ENCODE data around the gene EMSY. TPM values are rescaled to one million over a fixed set of nuclear protein-coding genes. Genes with fewer than 3 reads are reported as not detected.

The EMSY gene
- total RNA-seq, 1 donor from 2014 or later = 20.2 TPM

DNA sequence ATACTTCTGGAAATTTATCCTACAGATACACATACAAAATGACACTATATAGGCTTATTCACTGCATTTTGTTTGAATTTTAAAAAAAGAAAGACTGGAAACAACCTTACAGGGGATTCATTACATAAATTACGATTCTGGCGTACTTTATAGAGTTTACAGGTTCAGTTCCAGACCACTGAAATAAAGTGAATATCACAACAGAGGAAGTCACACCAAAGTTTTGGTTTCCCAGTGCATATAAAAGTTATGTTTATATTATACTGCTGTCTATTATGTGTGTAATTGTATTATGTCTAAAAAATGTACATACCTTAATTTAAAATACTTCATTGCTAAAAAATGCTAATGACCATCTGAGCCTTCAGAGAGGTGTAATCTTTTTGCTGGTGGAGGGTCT lies 62.0 kb downstream of the EMSY start:
- intact Hi-C loops (cut with micrococcal nuclease) = no loop called here
- no peak for ATAC-seq

GRCh38 chr11:76510060-76511047 lies 65.5 kb downstream of the EMSY start:
- ATAC-seq = no peak
- intact Hi-C loops (cut with micrococcal nuclease) = no loop called here
- DNase-seq = no peak

More for the DNA sequence above, 62.0 kb downstream of the EMSY start:
- no peak for DNase-seq

DNA sequence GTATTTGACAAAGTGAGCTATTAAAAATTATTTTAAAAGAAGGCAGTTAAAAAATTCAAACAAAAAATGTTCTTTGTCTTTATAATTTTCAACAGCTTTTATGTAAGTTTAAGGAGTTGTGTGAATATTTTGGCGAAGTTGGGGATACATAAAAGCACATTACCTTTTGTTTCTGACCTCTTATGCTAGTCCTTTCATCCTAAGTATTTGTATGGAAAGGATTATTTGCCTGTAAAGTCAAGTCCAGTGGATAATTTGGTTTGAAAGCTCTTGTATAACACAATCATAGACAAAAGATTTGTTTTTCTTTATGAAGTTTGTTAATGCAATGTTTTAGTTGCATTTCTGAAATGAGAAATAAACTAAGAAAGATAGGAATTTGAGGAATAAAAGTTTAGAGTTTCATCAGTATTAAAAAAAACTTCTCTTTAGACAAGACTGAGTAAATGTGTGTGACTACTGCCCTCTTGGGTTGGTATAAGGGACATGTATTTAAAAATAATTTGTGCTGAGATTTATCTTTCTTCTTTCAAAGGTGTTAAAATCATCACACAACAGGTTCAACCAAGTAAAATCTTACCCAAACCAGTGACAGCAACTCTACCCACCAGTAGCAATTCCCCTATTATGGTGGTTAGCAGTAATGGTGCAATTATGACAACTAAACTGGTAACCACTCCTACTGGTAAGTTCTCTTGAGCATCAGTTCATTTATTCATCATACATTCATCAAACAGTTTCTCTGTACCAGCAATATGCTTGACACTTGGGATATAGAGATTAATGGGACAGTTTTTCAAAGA lies 68.2 kb downstream of the EMSY start:
- DNase-seq (no peak), ATAC-seq (no peak)
- intact Hi-C loops (cut with micrococcal nuclease) = no loop called here

DNA sequence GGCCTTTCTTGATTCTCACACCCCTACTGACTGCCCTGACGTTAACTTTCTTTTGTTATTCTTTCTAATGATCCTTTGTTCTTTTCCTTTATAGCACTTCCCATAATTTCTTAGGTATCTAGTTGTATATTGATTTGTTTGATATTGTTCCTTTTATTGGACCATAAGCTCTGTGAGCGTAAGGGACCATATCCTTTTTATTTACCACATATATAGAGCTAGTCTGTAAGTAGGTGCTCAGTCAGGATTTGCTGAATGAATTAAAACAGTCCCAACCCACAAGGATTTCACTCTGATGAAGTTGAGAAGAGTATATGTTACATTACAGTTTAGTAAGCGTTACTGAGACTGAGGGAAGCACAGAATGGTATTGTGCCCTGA lies 68.8 kb downstream of the EMSY start:
- intact Hi-C loops (cut with micrococcal nuclease) = no loop called here
- DNase-seq = no peak
- ATAC-seq = no peak

GRCh38 chr11:76515494-76515893 lies 70.7 kb downstream of the EMSY start:
- ATAC-seq = no peak
- intact Hi-C loops (cut with micrococcal nuclease) = no loop called here

GRCh38 chr11:76523147-76523546 lies 78.3 kb downstream of the EMSY start:
- DNase-seq (no peak), ATAC-seq (no peak)
- intact Hi-C loops (cut with micrococcal nuclease) = no loop called here

More at GRCh38 chr11:76515494-76515893, 70.7 kb downstream of the EMSY start:
- no peak for DNase-seq

DNA sequence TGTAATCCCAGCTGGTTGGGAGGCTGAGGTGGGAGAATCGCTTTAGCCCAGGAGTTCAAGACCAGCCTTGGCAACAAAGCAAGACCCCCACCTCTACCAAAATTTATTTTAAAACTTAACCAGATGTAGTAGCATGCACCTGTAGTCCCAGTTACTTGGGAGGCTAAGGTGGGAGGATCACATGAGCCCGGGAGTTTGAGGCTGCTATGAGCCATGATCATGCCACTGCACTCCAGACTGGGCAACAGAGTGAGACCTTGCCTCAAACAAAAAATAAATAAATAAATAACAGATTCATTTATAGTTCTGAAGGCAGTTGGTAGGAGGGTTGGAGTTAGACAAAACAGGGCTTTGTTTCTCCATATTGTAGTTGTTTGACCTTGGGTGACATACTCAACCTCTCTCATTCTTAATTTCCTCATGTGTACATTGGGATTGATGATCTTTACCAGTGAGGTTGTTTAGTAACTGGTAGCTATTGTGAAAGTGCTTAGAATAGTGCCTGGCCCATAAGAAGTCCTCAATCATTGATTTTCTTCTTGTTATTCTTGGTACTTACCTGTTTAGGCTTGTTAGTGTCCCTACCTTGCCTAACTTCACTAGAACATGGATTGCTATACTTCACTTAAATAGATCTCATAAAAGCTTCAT lies 79.1 kb downstream of the EMSY start:
- DNase-seq = no peak
- intact Hi-C loops (cut with micrococcal nuclease) = no loop called here
- no peak for ATAC-seq

- ATAC-seq = no peak
- no peak for DNase-seq
- intact Hi-C loops (cut with micrococcal nuclease) = no loop called here
Observed at GRCh38 chr11:76524461-76524860, 79.6 kb downstream of the EMSY start.

DNA sequence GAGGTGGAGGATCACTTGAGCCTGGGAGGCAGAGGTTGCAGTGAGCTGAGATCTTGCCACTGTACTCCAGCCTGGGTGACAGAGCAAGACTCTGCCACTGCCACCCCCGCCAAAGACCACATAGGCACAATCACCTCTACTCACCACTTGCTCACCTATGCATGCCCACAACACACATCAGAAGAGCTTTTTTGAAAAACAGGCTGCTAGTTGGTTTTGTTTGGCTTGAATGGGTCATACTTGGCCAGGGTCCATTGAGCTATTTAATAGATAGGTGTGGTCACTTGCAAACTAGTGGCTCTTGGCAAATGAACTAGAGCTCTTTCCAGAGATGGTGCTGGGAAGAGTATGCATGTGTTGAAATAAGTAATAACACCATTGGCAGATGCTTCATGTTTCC lies 80.1 kb downstream of the EMSY start:
- DNase-seq = no peak
- ATAC-seq = peak; percentile 75
- intact Hi-C loops (cut with micrococcal nuclease) = no loop called here

DNA sequence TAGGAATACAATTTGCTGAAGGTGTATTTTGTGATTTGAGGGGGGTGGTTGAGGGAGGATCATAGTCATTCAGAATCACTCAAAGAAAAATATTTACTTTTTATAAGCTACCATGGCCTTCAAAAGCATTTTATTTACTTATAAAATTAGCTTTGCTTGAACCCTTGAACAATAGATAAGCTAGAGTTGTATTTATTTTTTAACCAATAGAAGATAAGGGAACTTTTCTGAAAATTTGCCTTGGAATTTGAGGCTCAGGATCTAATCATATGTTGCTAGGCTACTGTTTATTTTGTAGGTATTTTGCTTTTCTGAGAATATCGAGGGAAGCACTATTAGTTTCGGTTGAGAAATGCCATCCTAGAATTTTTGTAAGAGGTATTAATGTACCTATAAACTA lies 82.1 kb downstream of the EMSY start:
- ATAC-seq (no peak), DNase-seq (no peak)
- intact Hi-C loops (cut with micrococcal nuclease) = no loop called here

- intact Hi-C loops (cut with micrococcal nuclease) = no loop called here
- no peak for DNase-seq
- no peak for ATAC-seq
Observed at GRCh38 chr11:76542436-76542835, 97.6 kb downstream of the EMSY start.

DNA sequence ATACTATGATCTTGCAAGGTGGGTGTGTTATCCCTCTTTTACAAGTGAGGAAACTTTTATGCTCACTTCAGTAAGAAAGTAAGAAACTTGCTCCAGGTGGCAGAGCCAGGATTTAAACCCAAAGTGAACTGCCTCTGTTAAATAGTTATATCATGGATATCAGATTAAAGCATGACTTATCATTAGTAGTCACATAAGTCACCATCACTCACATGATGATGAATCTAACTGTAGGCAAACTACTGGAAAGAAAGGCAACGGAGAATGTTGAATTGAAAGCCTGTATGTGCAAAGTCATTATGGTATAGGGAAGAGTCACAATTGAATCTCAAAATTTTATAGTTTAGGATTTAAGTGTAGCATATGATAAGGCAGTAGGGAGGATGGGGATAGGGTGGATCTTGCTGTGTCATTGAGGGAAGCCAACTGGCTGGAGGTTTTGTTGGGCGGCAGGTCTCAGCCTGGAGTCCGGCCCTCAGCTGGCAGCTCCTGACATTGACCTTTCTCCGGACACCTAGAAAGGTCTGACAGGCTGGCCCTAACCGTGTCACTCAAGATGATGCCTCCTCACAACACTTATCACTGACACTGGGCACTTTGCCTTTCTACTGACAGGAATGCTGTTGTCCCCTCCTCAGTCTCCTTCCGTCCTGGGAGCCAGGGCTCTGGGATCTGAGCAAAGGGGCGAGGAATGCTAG lies 98.3 kb downstream of the EMSY start:
- peak; percentile 60 for DNase-seq

DNA sequence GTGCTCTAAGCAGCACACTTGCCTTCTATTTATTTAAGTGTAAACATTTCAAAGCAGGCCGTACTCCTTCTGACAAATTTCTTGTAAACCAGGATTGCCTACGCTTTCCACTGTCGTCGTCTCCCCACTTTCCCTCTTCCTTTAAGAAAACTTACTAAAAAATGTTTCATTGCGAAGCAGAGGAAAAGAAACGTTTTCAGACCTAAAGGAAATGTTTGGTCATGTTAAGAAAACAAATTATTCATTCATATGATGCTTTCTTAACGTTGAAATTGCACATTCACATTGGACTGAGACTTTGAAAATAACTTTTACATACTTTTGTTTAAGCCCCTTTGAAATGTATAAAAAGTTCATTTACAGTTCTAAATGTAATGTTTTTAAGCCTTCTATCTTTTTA lies 106.0 kb downstream of the EMSY start:
- intact Hi-C loops (cut with micrococcal nuclease) = no loop called here
- ATAC-seq (no peak), DNase-seq (no peak)

More for the DNA sequence above, 98.3 kb downstream of the EMSY start:
- intact Hi-C loops (cut with micrococcal nuclease) = no loop called here
- peak; percentile 96 for ATAC-seq

GRCh38 chr11:76551400-76551799 lies 106.6 kb downstream of the EMSY start:
- DNase-seq = no peak
- ATAC-seq = no peak
- intact Hi-C loops (cut with micrococcal nuclease) = no loop called here

DNA sequence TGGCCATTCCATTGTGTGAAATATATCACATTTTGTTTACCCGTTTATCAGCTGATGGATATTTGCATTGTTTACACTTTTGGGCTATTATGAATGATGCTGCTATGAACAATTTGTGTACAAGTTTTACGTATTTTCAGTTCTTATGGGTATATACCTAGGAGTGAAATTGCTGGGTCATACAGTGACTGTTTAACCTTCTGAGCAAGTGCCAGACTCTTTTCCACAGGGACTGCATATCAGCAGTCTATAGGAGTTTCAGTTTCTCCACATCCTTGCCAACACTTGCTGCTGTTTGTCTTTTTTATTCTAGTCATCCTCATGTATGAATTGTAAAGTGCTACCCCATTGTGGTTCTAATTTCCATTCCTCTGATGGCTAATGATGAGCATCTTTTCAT lies 108.2 kb downstream of the EMSY start:
- DNase-seq (no peak), ATAC-seq (no peak)
- intact Hi-C loops (cut with micrococcal nuclease) = no loop called here

GRCh38 chr11:76553554-76554476 lies 109.0 kb downstream of the EMSY start:
- no peak for ATAC-seq
- no peak for DNase-seq
- intact Hi-C loops (cut with micrococcal nuclease) = no loop called here

DNA sequence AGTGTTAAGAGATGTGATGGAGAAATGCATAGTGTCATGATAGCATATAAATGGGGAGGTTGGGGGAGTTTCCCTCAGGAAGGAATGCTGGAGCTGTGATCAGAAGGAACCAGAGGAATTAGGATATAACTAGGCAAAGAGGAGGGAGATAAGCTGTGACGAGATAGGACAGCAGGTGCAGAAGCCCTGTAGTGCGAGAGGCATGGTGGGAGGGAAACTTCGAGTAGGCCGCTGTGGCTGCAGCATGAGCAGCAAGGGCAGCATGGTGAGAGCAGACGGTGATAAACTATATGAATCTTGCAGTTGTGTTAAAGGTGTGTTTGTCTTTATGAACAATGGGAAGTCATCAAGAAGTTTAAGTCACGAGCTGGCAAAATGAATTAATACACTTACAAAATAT lies 109.9 kb downstream of the EMSY start:
- ATAC-seq = no peak
- intact Hi-C loops (cut with micrococcal nuclease) = no loop called here
- DNase-seq = no peak

- no peak for DNase-seq
- ATAC-seq = no peak
- intact Hi-C loops (cut with micrococcal nuclease) = no loop called here
Observed at GRCh38 chr11:76557466-76557865, 112.6 kb downstream of the EMSY start.
